Measurements from ENCODE around the gene NDUFB5.
A peak's percentile ranks its signal among the peaks of the same experiment; 100 is the strongest.

Gene NDUFB5

DNA sequence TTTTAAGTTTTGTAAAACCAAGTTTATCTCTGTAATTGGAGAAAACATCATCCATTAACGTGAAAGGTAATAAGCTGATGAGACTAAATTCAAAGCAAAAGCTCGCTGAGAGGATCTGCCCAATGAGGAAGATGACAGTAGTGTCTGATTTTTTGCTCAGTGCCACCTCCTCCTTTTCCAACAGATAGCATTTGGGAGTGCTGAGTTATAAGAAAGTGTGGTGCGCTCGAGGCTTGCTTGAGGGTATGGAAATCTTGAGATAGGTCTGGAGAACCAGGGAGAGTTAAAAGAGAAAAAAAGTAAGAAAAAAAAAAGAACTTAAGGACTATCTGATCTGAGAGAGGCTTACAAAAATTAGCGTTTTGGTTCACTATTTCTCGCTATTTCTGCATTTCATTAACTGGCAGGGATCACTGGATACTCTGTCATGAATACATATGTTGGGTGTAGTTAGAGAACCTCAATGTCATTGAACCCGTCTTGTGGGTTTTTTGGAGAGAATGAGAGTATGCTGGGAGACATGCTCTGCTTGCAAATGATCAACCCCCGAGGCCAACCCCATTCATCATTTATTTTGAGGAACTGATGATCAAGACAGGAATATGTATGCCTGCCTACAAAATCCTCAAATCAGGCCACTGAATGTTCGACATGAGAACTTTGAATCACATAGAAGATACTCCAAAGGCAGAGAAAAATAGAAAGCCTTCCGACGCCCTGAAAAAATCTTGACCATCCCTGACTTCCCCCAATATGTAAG is 47.3 kb downstream of the NDUFB5 start:
- TF ChIP-seq CTCF (conservative IDR thresholded peaks at IDR 0.05; ENCODE audit: low read depth), result no peak
- no peak for DNase-seq (ENCODE audit: low spot score)
- POLR2A ChIA-PET (ENCODE audit: low non-redundant PET), result no interaction called here
- CTCF ChIA-PET, result no interaction called here
- peak overlapping the region; percentile 93; the same call in 1 of the 2 replicates for H3K27ac ChIP-seq

DNA sequence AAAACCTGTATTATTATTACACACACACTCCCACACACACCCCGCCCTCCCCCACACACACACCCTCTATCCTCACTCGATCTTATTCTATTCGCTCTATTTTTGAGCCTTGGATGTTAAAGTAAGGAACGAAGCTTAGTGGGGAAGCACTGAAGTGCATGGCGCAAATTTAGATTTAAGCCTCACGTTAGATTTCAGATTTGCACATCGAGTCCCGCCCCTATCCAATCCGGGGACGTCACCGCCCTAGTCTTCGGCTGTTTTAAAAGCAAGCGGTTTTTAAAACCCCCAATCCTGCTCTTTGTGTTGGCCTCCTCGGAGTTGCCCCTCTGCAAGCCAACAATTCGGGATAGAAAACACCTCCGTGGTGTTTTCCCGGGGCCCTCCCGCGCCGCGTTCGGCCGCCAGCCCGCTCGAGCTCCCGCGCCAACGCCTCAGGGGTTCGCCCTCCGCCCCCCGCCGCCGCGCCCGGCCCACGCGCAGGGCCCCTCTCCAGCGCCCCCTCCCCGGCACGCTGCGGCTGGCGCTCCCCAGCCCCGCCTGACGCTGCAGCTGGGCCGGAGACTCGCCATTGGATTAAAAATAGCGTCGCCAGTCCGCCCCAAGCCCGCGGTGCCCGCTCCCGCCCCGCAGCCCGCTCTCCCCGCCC is 48.0 kb downstream of the NDUFB5 start, which contains the start of gene USP13:
Gene USP13, plus strand, starts transcription at position 594 of the 649 bp plus-strand sequence. CDS start 186 bp downstream, outside the sequence.
- peak; percentile 51 for DNase-seq (ENCODE audit: low spot score)
- no peak for TF ChIP-seq CTCF (conservative IDR thresholded peaks at IDR 0.05; ENCODE audit: low read depth)
- peak within 1 kb of the TSS; percentile 93 for H3K27ac ChIP-seq
- POLR2A ChIA-PET (ENCODE audit: low non-redundant PET), result no interaction called here
- CTCF ChIA-PET, result interaction anchor here (0.6 to 1.4 kb wide), 2 partner anchors 10 to 14 kb away, joined by 3 to 4 read pairs; no protein-coding TSS in a partner anchor

GRCh38 chr3:179653096-179653797 is 48.7 kb downstream of the NDUFB5 start:
- no peak for TF ChIP-seq CTCF (conservative IDR thresholded peaks at IDR 0.05; ENCODE audit: low read depth)
- ChIA-PET POLR2A (ENCODE audit: low non-redundant PET) (no interaction called here), CTCF (interaction anchor here (1.4 kb wide), 1 partner anchor 9 kb away, joined by 3 read pairs; no protein-coding TSS in a partner anchor)
- peak overlapping the region; percentile 93 for H3K27ac ChIP-seq
- DNase-seq (ENCODE audit: low spot score), result peak; percentile 64

GRCh38 chr3:179655236-179655635 is 50.6 kb downstream of the NDUFB5 start:
- CTCF ChIA-PET, result no interaction called here
- POLR2A ChIA-PET (ENCODE audit: low non-redundant PET), result interaction anchor here (0.7 kb wide), 1 partner anchor 92 kb away, joined by 4 read pairs; no protein-coding TSS in a partner anchor
- TF ChIP-seq CTCF (conservative IDR thresholded peaks at IDR 0.05; ENCODE audit: low read depth), result no peak
- H3K27ac ChIP-seq, result no peak overlapping the region
- DNase-seq (ENCODE audit: low spot score), result no peak

- ChIA-PET CTCF (no interaction called here), POLR2A (ENCODE audit: low non-redundant PET) (no interaction called here)
- TF ChIP-seq CTCF (conservative IDR thresholded peaks at IDR 0.05; ENCODE audit: low read depth), result no peak
- H3K27ac ChIP-seq, result no peak overlapping the region
- DNase-seq (ENCODE audit: low spot score), result no peak
These were observed 54.0 kb downstream of the NDUFB5 start for GRCh38 chr3:179658606-179659005.

- POLR2A ChIA-PET (ENCODE audit: low non-redundant PET), result interaction anchor here (0.6 kb wide), 1 partner anchor 96 kb away, joined by 7 read pairs; no protein-coding TSS in a partner anchor
- no peak overlapping the region for H3K27ac ChIP-seq
- DNase-seq (ENCODE audit: low spot score), result no peak
- CTCF ChIA-PET, result no interaction called here
- no peak for TF ChIP-seq CTCF (conservative IDR thresholded peaks at IDR 0.05; ENCODE audit: low read depth)
These were observed 56.3 kb downstream of the NDUFB5 start for GRCh38 chr3:179660872-179661271.
